Glutamatergic neuron (in vitro differentiated cells): ENCODE measurements around the gene PCDHGA8. TPM values are rescaled to one million over a fixed set of nuclear protein-coding genes. Genes with fewer than 3 reads are reported as not detected.

Experiments used
- DNase-seq: peaks from one replicate; pipeline ENCODE4 v3.0.0; 2022
- H3K27ac Mint-ChIP-seq: one replicate; pipeline ENCODE4 v1.8.0; 2020; ENCODE audit warnings: mild to moderate bottlenecking, mixed read lengths, inconsistent platforms; ENCODE audit not compliant: unreplicated experiment
- H3K27me3 Mint-ChIP-seq: one replicate; pipeline ENCODE4 v1.8.0; 2020; ENCODE audit warnings: mild to moderate bottlenecking, moderate library complexity, mixed read lengths, inconsistent platforms; ENCODE audit not compliant: unreplicated experiment
- H3K36me3 Mint-ChIP-seq: one replicate; pipeline ENCODE4 v1.8.0; 2020; ENCODE audit warnings: mild to moderate bottlenecking, mixed read lengths, inconsistent platforms; ENCODE audit not compliant: unreplicated experiment
- H3K4me1 Mint-ChIP-seq: one replicate; pipeline ENCODE4 v1.8.0; 2020; ENCODE audit warnings: mild to moderate bottlenecking, low read depth, mixed read lengths, inconsistent platforms; ENCODE audit not compliant: unreplicated experiment
- H3K4me3 Mint-ChIP-seq: one replicate; pipeline ENCODE4 v1.8.0; 2020; ENCODE audit warnings: mild to moderate bottlenecking, mixed read lengths, inconsistent platforms; ENCODE audit not compliant: unreplicated experiment
- H3K9me3 Mint-ChIP-seq: one replicate; pipeline ENCODE4 v1.8.0; 2020; ENCODE audit warnings: mild to moderate bottlenecking, moderate library complexity, mixed read lengths, inconsistent platforms; ENCODE audit not compliant: unreplicated experiment
- total RNA-seq: library from RNA; stranded (reverse); fragmentation: NEBNext Ultra II Directional; extraction: Animal tissue kit (Norgen Biotek cat#: 25700); gene quantifications from one replicate; pipeline ENCODE4 v1.2.1, GENCODE V29; 2021; ENCODE audit not compliant: unreplicated experiment
- TF ChIP-seq, protein P1 (sequence below): fragments of 200-600 bp; sonication (generic); IDR thresholded peaks from one replicate; pipeline ENCODE4 v1.5.0; 2021; ENCODE audit not compliant: partially characterized antibody, unreplicated experiment

The PCDHGA8 gene
- total RNA-seq, 1 donor from 2014 or later, result 7.2 TPM

DNA sequence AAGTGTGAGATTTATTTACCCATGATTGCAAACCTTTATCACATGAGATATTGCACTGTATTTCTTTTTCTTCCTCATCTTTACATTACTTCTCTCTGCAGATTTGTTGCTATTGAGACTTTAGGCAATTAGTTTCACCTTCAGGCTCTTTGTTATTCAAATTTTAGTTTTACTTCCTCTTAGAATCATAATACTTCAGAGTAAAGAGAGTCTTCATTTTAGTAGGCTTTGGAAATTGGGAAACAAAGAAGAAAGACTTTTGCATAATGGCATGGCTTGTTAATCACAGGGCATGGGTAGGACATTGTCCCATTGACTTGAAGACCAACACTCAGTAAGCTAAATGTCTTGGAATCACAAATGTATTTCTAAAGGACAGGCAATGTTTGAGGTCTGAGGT, 29.7 kb upstream of the PCDHGA8 start:
- no peak overlapping the region for H3K4me3 Mint-ChIP-seq
- DNase-seq, result no peak
- no peaks in the 10 kb centered on the region for H3K4me1 Mint-ChIP-seq
- H3K27me3 Mint-ChIP-seq, result peaks cover 12% of the 10 kb centered on the region
- peaks cover 50% of the 10 kb centered on the region for H3K36me3 Mint-ChIP-seq
- TF ChIP-seq, protein P1, sequence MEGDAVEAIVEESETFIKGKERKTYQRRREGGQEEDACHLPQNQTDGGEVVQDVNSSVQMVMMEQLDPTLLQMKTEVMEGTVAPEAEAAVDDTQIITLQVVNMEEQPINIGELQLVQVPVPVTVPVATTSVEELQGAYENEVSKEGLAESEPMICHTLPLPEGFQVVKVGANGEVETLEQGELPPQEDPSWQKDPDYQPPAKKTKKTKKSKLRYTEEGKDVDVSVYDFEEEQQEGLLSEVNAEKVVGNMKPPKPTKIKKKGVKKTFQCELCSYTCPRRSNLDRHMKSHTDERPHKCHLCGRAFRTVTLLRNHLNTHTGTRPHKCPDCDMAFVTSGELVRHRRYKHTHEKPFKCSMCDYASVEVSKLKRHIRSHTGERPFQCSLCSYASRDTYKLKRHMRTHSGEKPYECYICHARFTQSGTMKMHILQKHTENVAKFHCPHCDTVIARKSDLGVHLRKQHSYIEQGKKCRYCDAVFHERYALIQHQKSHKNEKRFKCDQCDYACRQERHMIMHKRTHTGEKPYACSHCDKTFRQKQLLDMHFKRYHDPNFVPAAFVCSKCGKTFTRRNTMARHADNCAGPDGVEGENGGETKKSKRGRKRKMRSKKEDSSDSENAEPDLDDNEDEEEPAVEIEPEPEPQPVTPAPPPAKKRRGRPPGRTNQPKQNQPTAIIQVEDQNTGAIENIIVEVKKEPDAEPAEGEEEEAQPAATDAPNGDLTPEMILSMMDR, result no peak
- H3K27ac Mint-ChIP-seq, result no peak overlapping the region
- peaks cover 32% of the 10 kb centered on the region for H3K9me3 Mint-ChIP-seq

DNA sequence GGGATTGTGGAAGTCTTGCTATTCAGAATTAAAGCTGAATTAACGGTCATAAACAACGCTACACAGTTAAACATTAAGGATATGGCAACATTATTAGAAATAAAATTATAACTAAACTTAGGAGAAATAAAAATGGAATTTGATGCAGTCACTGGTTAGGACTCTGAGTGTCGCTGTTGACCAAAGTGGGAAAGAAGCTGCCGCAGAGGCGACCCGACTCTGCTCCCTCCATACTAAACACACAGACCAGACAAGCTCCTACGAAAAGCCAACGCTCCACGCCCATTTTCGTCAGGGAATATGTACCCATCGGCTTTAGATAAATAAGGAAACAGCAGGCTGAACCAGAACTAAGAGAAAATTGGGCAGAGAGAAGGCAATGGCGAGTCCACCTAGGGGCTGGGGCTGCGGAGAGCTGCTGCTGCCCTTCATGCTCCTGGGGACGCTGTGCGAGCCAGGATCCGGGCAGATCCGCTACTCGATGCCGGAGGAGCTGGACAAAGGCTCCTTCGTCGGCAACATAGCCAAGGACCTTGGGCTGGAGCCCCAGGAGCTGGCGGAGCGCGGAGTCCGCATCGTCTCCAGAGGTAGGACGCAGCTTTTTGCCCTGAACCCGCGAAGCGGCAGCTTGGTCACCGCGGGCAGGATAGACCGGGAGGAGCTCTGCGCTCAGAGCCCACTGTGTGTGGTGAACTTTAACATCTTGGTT, 28.3 kb upstream of the PCDHGA8 start, which contains the start of gene PCDHGA5:
TSS of gene PCDHGA5 (plus strand) at position 211 of the 709 bp plus-strand sequence. CDS start at position 380, 169 bp downstream.
- Mint-ChIP-seq H3K36me3 (peaks cover 46% of the 10 kb centered on the region), H3K4me1 (no peaks in the 10 kb centered on the region), H3K4me3 (no peak within 1 kb of the TSS), H3K27ac (no peak within 1 kb of the TSS), H3K27me3 (peaks cover 12% of the 10 kb centered on the region), H3K9me3 (peaks cover 32% of the 10 kb centered on the region)
- TF ChIP-seq, protein P1, result no peak
- DNase-seq, result no peak

DNA sequence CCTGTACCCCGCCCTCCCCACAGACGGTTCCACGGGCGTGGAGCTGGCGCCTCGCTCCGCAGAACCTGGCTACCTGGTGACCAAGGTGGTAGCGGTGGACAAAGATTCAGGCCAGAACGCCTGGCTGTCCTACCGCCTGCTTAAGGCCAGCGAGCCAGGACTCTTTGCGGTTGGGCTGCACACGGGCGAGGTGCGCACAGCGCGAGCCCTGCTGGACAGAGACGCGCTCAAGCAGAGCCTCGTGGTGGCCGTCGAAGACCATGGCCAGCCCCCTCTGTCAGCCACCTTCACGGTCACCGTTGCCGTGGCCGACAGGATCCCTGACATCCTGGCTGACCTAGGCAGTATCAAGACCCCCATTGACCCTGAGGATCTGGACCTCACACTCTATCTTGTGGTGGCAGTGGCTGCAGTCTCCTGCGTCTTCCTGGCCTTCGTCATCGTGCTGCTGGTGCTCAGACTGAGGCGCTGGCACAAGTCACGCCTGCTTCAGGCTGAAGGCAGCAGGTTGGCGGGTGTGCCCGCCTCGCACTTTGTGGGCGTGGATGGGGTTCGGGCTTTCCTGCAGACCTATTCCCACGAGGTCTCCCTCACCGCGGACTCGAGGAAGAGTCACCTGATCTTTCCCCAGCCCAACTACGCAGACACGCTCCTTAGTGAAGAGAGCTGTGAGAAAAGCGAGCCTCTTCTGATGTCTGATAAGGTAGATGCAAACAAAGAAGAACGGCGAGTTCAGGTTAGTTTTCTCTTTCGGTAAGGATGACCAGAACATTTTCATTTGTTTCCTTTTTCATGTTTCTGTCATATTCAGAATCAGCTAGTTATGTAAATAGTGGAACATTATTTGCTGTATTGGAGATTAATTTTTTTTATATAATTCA, 26.2 kb upstream of the PCDHGA8 start:
- H3K4me1 Mint-ChIP-seq, result no peaks in the 10 kb centered on the region
- no peak overlapping the region for H3K27ac Mint-ChIP-seq
- no peak for DNase-seq
- H3K36me3 Mint-ChIP-seq, result peaks cover 47% of the 10 kb centered on the region
- peaks cover 3% of the 10 kb centered on the region for H3K27me3 Mint-ChIP-seq
- H3K4me3 Mint-ChIP-seq, result no peak overlapping the region
- H3K9me3 Mint-ChIP-seq, result peaks cover 29% of the 10 kb centered on the region
- TF ChIP-seq, protein P1, result no peak

DNA sequence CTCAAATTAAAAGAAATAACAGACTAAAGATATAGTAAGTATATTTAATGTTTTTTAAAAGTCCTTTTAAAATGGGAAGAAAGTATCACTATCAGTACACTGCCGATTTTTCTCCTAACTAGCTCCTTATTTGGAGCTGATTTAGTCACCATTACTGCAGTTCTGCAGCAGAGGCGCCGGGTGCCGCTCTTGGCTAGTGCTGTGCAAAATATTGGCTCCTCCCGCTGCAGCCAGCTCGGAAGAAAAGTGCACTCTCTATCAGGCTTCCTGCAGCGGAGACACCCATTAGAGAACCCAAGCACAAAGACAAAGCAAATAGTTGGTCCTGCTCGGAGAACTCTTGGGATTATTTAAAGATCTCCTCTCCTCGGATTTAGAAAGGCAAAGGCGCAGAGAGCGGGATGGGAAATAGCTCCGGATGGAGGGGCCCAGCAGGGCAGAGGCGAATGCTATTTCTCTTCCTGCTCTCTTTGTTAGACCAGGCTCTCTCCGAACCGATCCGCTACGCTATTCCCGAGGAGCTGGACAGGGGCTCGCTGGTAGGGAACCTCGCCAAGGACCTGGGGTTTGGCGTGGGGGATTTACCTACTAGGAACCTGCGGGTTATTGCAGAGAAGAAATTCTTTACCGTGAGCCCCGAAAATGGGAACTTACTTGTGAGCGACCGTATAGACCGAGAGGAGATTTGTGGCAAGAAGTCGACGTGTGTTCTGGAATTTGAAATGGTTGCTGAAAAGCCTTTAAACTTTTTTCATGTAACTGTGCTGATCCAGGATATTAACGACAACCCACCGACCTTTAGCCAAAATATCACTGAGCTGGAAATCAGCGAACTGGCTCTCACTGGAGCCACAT, 22.2 kb upstream of the PCDHGA8 start, which contains the start of gene PCDHGB3:
TSS of gene PCDHGB3 (plus strand) at position 249 of the 855 bp plus-strand sequence. CDS start at position 402, 153 bp downstream.
- no peak within 1 kb of the TSS for H3K4me3 Mint-ChIP-seq
- no peak for DNase-seq
- no peaks in the 10 kb centered on the region for H3K4me1 Mint-ChIP-seq
- H3K36me3 Mint-ChIP-seq, result peaks cover 51% of the 10 kb centered on the region
- no peak within 1 kb of the TSS for H3K27ac Mint-ChIP-seq
- H3K27me3 Mint-ChIP-seq, result no peaks in the 10 kb centered on the region
- TF ChIP-seq, protein P1, result no peak
- peaks cover 22% of the 10 kb centered on the region for H3K9me3 Mint-ChIP-seq
